HG03103 (cell line): ENCODE results near the gene KMT2E.
"Not testable (repeated sequence)": the region's sequence is repeated elsewhere in the genome, so short reads cannot be mapped to it uniquely, and the experiment has no call there.

Experiments used
- ATAC-seq: cut with Tn5 transposase; IDR thresholded peaks from one replicate; pipeline ENCODE4 v1.9.1; 2021; ENCODE audit warnings: low read depth; ENCODE audit not compliant: unreplicated experiment

KMT2E gene

GRCh38 chr7:104981672-104982037, 32.4 kb upstream of the KMT2E start:
- ATAC-seq: no peak

- no peak for ATAC-seq
Observed at GRCh38 chr7:104982308-104983075, 31.5 kb upstream of the KMT2E start.

- no peak for ATAC-seq
Observed at GRCh38 chr7:104983076-104983577, 30.9 kb upstream of the KMT2E start.

- ATAC-seq: peak; percentile 85
Observed at GRCh38 chr7:104983578-104984539, 30.1 kb upstream of the KMT2E start.

- no peak for ATAC-seq
Observed at GRCh38 chr7:104984585-104985258, 29.3 kb upstream of the KMT2E start.

GRCh38 chr7:104985259-104985617, 28.8 kb upstream of the KMT2E start:
- no peak for ATAC-seq

GRCh38 chr7:104986628-104987259, 27.3 kb upstream of the KMT2E start:
- ATAC-seq: no peak

GRCh38 chr7:104987403-104987802, 26.6 kb upstream of the KMT2E start:
- ATAC-seq: not testable (repeated sequence)

- no peak for ATAC-seq
Observed at GRCh38 chr7:104990983-104991382, 23.0 kb upstream of the KMT2E start.

GRCh38 chr7:104992306-104992705, 21.7 kb upstream of the KMT2E start:
- no peak for ATAC-seq

- ATAC-seq: no peak
Observed at GRCh38 chr7:104993217-104993862, 20.7 kb upstream of the KMT2E start.

- ATAC-seq: no peak
Observed at GRCh38 chr7:104998040-104998752, 15.8 kb upstream of the KMT2E start.

- ATAC-seq: no peak
Observed at GRCh38 chr7:105000200-105000599, 13.8 kb upstream of the KMT2E start.

- ATAC-seq: no peak
Observed at GRCh38 chr7:105000927-105001336, 13.1 kb upstream of the KMT2E start.

- ATAC-seq: no peak
Observed at GRCh38 chr7:105001652-105002184, 12.3 kb upstream of the KMT2E start.

GRCh38 chr7:105003275-105003674, 10.7 kb upstream of the KMT2E start:
- ATAC-seq: no peak

GRCh38 chr7:105003872-105004510, 10.0 kb upstream of the KMT2E start:
- ATAC-seq: no peak

GRCh38 chr7:105005006-105005405, 9.0 kb upstream of the KMT2E start:
- ATAC-seq: not testable (repeated sequence)

GRCh38 chr7:105005486-105005885, 8.5 kb upstream of the KMT2E start:
- not testable (repeated sequence) for ATAC-seq
